SK-MEL-5 (cell line): Measurements from ENCODE around the gene SLC27A3. TPM values are rescaled to one million over a fixed set of nuclear protein-coding genes. Genes with fewer than 3 reads are reported as not detected.

ENCODE experiments used
- DNase-seq: peaks from one replicate; pipeline ENCODE4 v3.0.0-alpha.2; 2016; ENCODE audit warnings: low read depth, low spot score
- in situ Hi-C: cut with HindIII; loops from 2 replicates; pipeline ENCODE4 v1.10.0; 2016; ENCODE audit warnings: low sequenced_read_pairs, high pct_unique_total_duplicates, low pct_unique_long_range_greater_than_20kb
- polyA plus RNA-seq, 2 experiments: library from polyadenylated mRNA; depleted of rRNA; stranded (reverse); fragments of >200 nt; gene quantifications; 2 replicates each; pipeline ENCODE4 v1.2.3, GENCODE V29; 2015
- total RNA-seq: library from RNA; depleted of rRNA; stranded (reverse); fragments of >200 nt; shearing (Covaris generic); gene quantifications from 2 replicates; pipeline ENCODE4 v1.2.3, GENCODE V29; 2014; rRNA removed

Gene SLC27A3, protein sequence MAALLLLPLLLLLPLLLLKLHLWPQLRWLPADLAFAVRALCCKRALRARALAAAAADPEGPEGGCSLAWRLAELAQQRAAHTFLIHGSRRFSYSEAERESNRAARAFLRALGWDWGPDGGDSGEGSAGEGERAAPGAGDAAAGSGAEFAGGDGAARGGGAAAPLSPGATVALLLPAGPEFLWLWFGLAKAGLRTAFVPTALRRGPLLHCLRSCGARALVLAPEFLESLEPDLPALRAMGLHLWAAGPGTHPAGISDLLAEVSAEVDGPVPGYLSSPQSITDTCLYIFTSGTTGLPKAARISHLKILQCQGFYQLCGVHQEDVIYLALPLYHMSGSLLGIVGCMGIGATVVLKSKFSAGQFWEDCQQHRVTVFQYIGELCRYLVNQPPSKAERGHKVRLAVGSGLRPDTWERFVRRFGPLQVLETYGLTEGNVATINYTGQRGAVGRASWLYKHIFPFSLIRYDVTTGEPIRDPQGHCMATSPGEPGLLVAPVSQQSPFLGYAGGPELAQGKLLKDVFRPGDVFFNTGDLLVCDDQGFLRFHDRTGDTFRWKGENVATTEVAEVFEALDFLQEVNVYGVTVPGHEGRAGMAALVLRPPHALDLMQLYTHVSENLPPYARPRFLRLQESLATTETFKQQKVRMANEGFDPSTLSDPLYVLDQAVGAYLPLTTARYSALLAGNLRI
- 174 and 184 TPM in 2 replicates for total RNA-seq
- 225 and 228 TPM in 2 replicates for polyA plus RNA-seq (2015; cell fraction: cytosol; rRNA removed)
- 398 and 617 TPM in 2 replicates for polyA plus RNA-seq (2015; cell fraction: nucleus; rRNA removed)

DNA sequence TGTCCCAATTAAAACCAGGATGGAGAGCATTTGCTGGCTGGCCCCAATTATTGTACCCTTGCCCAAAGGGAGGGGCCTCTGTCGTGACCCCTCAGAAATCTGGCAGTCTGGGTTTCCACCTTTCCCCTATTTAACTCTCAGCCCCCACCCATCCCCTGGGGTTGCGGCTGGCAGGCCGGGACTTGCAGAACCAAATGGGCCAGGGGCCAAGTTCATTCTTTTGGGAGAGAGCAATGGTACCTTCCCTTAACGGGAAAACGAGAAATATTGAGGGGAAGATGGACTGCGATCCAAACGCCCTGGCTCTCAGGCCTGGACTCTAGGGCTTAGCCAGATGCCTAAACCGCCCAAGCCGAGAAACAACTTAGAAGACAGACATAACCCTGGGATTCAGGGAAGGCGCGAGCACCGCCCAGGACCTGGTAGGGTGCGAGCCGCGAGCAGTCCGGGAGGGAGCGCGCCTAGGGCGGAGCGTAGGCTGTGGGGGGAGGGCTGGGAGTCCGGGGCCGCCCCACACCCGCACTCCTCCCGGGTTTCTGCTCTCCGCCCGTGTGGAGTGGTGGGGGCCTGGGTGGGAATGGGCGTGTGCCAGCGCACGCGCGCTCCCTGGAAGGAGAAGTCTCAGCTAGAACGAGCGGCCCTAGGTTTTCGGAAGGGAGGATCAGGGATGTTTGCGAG, at the start of gene SLC27A3:
TSS of gene SLC27A3 (plus strand) at position 628 of the 678 bp plus-strand sequence. CDS start 91 bp downstream, outside the sequence.
- peak; percentile 79 for DNase-seq
- in situ Hi-C loops: no loop called here

- in situ Hi-C loops: no loop called here
- DNase-seq: peak; percentile 100
These were observed 47.5 kb upstream of the SLC27A3 start, which contains the start of gene INTS3 for GRCh38 chr1:153727463-153728304. Gene INTS3, plus strand, starts transcription at chr1:153728050. Its CDS starts 585 bp downstream, at chr1:153728635.

GRCh38 chr1:153728305-153729066, 46.7 kb upstream of the SLC27A3 start:
- peak; percentile 63 for DNase-seq
- in situ Hi-C loops: no loop called here

DNA sequence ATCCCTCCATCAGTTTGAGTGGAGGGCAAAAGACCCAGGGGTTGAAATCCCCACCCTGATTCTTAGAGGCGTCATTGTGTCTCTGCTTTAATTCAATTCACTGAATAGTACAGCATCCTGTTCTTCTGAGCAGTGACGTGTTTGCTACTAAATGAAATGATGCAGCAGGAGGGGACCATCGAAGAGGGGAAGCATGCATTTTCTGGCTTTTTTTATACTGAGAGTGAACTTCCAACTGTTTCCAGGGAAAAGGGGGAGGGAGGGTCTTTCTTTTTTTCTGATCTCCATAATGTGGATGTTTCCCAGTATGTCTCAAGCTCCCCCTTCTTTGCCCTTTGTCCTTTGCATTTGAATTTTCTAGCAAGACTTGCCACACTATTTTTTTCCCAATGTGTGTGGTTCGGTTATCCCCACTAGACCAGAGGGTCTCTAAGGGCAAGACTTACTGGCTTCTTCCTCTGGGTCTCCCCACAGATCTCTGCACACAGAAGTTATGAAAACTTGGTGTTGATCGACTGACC, 44.7 kb upstream of the SLC27A3 start:
- in situ Hi-C loops: no loop called here
- DNase-seq: no peak

- DNase-seq: no peak
- in situ Hi-C loops: no loop called here
These were observed 41.2 kb upstream of the SLC27A3 start for GRCh38 chr1:153733970-153734369.

- no peak for DNase-seq
- in situ Hi-C loops: no loop called here
These were observed 40.7 kb upstream of the SLC27A3 start for GRCh38 chr1:153734396-153735089.

DNA sequence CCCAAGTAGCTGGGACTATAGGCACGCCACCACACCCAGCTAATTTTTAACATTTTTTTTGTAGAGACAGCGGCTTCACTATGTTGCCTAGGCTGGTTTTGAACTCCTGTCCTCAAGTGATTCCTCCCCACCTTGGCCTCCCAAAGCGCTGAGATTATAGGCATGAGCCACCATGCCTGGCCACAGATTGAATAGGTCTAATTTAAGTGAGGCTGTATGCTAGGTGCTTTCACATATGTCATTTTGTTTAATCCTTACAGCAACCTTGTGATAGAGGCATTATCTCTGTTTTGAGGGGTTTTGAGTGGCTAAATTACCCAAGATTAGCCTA, 40.2 kb upstream of the SLC27A3 start:
- in situ Hi-C loops: no loop called here
- no peak for DNase-seq

GRCh38 chr1:153741986-153742385, 33.2 kb upstream of the SLC27A3 start:
- in situ Hi-C loops: no loop called here
- no peak for DNase-seq

- DNase-seq: no peak
- in situ Hi-C loops: no loop called here
These were observed 32.6 kb upstream of the SLC27A3 start for GRCh38 chr1:153742411-153743142.

DNA sequence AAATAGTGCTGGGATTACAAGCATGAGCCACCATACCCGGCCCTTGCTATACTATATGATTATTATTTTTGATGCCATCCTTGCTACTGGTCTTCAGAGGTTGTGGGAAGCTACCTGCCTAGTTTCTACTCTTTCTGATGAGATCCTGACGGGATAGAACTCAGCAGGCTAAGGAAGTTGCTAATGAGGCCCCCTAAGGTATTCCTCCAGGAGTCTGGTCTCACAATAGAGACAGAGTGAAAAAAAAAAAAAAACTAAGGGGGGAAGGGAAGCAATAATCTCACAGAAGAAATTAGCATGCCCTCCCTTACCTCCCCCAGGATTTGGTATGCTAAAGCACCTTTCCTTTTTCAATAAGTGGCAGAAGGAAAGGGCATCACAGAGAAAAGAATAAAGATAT, 29.8 kb upstream of the SLC27A3 start:
- in situ Hi-C loops: no loop called here
- no peak for DNase-seq

- DNase-seq: no peak
- in situ Hi-C loops: no loop called here
These were observed 29.0 kb upstream of the SLC27A3 start for GRCh38 chr1:153746174-153746573.

DNA sequence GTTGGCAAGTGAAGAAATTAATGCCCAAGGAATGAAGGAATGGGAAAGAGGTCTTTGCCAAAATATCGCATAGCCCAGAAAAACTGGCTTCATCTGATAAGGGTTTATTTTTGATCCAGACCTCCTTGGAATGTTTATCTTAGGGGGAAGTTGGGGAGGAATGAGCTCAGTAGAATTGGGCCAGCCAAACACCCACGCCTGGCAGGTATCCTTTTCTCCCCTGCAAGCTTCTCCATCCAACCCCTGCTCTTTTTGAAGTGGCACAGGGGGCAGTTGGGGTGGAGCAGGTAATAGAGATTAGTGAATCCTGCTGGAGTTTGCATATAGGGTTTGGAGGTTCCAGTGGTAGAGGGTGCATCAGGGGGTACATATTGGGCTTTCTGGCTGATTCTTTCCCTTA, 26.3 kb upstream of the SLC27A3 start:
- no peak for DNase-seq

GRCh38 chr1:153749408-153750005, 25.7 kb upstream of the SLC27A3 start:
- DNase-seq: peak; percentile 97
- in situ Hi-C loops: no loop called here

More for the DNA sequence above, 26.3 kb upstream of the SLC27A3 start:
- in situ Hi-C loops: no loop called here

DNA sequence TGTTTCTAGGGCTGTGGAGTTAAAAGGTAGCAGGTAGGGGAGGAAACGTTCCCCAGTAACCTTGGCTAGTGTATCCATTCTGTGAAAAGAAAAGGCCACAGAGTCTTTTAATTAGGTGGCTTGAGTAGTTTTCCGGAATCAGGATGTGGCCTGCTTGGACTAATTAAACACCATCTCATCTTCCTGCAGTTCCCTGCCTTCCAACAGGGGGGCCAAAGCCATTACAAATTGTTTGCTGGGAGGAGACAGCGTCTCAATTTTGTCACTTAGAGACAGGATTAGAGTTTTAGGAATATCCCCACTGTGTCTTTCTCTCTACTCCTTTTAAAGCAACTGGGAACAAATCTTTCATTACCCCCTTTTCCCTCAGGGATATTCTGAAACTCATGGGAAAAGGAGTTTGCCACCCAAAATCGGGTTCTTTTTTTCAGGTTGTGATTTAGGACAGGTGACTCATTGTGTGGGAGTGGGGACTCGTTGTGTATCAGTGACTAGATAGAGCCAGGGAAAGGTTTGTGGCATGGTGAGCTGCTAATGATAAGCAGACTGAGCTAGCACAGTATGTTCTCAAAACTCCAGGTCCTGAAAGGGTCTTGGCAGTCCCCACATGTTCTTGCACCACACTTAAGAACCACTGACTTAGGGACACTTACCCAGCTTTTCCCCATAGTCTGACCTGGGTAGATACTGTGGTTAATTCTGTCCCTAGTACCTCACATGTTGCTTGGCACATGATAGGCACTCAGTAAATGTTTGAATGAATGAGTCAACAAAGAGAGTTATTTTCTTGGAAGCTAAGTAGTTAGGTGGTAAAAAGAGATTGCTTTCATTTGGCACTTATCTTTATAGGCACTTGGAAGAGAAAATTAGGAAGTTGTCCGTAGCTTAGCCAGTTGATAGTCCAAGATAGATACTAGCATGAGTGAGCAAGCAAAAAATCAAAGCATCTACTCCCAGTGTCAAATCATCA, 24.9 kb upstream of the SLC27A3 start:
- peak; percentile 72 for DNase-seq
- in situ Hi-C loops: no loop called here
